Hematopoietic multipotent progenitor cell treated with erythropoietin and hydrocortisone succinate and interleukin-3 and kit ligand, for 8 days (in vitro differentiated cells): ENCODE data around the gene PLEKHG7.
A peak's percentile ranks its signal among the peaks of the same experiment; 100 is the strongest.
"Not testable (repeated sequence)": the region's sequence is repeated elsewhere in the genome, so short reads cannot be mapped to it uniquely, and the experiment has no call there.

Experiments used
- DNase-seq: peaks from one replicate; pipeline ENCODE4 v3.0.0-alpha.2; 2015

PLEKHG7 gene

DNA sequence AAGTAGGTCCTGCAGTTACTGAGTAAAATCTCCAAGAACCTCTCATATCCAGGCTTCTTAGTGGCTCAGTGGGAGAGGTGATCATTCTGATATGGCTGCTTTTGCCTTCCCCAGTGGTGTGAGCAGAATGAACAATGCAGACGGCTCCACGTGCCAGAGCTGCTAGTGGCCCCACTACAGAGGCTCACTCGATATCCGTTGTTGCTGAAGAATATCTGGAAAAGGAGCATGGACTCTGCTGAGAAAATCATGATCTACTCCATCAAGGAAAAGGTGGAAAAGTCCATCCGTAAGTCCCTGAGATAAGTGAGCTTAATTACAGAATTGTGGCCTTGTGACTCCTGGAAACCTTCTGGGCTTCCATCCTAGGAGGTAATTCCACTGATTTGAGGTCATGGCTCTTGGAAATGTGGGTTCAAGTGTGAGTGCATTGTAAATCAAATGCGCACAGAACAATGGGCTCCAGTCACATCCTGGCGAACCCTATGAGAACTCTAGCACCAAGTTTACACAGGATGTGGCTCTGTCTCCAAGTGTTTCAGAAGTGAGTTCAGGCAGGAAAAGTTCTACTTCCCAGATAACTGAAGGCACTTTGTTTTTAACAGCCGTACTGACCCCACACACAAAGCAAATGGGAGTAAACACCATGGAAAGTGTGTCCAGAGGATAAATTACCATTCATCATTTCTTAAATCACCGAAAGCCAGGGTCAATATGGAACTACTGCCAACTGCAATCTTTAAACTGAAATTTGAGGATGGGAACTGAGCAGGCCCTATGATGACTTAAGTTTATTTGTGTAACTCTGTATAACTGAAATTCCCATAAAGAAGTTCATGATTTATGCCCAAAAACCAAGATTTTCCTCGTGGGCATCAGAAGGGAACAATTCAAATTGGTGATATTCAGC, 51.4 kb downstream of the PLEKHG7 start:
- DNase-seq, result no peak

DNA sequence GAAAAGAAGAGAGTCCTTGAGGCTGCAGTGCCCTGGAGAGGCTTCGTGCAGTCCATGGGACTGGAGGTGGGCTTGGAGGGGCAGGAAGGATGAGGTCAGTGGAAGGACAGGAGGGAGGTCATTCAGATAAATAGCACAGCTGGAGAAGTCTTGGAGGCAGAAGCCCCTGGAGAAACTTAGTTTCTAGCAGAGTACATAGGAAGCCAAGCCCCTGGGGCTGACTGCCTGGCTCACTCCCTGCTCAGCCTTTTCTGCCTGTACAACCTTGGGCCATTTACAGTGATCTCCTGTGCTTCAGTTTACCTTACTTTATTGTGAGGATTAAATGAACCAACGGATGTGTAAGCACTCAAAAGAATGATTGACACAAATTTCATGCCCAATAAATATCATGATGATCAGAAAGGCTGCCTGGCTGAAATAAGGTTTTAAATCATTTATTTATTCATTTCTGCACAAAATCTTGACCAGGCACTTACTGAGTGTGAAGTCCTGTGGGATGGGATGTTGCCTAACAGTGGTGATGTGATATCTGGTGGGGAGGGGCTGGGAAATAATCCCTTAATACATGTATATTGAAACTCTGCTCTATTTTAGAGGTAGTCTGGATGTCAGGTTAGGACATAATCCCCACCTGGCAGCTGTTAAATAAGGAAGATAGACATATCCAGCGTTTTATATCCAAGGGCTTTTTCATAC, 54.3 kb downstream of the PLEKHG7 start:
- no peak for DNase-seq

DNA sequence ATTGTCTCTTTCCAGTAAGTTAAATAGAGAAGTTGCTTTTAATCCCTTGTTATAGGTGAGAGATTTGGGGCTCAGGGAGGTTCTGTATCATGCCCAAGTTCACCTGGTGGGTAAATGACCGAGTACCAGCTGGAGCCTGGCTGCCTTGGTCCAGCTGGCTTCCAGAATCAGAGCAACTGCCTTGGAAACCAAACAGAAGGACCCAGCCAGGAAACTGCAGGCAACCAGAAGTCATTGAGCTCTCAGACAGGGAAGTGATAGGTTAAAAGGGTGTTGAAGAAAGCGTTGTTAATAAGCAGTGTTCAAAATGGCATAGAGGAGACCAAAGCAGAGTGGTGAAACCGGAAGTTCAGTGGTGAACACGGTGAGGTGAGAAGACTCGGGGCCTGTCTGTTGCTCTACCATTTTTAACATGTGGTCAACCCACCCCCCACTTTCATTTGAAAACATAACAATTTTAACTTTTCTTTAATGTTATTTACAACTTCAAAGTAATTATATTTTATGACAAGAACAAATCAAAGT, 54.9 kb downstream of the PLEKHG7 start:
- DNase-seq, result no peak

DNA sequence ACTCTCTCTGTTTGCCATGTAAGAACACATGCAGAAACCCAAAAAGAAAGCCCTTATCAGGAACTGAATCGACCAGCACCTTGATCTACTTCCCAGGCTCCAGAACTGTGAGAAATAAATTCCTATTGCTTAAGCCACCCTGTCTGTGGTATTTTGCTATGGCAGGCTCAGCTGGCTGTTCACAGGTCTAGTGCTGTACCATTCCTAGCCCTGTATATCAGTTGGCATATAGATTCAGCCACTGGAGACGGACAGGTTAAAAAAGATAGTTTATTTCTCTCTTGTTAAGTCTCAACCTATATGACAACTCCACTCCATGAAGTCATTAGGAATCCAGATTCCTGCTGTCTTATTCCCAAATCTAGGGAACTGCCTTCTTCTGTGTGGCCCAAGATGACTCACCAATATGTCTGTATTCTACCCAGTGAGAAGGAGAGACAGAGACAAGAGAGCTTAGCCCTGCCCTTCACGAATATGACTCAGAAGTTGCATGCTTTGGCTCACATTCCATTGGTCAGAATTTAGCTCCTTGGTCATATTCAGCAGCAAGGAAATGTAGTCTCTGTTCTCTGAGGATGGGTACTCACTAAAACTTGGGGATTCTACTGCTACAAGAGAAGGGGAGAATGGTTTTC, 57.0 kb downstream of the PLEKHG7 start:
- no peak for DNase-seq

DNA sequence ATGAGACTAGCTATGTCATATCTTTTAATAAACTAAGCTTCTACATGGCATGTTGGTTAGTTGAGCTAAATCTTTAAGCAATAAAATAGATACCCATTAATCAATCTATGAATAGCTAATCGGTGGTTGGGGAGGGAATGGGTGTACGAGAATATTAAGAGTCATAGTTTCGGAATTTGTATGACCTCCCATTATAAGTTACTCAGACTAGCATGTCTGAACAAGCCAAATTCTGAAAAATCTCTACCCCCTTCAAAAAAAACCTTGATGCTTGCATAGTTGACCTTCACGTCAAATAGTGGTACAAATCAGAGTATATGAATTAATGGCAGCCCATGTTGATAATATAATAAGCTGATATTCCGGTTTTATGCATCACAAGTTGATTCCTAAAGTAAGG, 60.0 kb downstream of the PLEKHG7 start:
- DNase-seq, result no peak

DNA sequence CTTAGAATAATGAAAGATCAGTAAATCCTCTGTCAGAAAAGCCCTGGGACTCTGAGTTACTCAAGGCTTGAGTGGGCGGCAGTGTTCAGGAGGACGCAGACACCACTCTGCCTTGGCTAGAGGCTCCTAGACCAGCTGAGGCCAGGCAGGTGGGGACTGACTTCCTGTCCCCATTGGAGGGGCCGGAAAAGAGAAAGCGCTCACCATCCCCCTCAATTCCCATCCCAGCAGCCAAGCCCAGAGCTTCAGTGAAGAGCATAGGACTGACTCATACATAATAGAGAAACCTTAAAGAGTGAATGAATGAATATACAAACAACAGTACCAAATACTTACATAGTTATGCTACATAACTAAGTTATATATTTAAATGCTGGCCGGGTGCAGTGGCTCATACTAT, 62.0 kb downstream of the PLEKHG7 start:
- DNase-seq, result no peak

DNA sequence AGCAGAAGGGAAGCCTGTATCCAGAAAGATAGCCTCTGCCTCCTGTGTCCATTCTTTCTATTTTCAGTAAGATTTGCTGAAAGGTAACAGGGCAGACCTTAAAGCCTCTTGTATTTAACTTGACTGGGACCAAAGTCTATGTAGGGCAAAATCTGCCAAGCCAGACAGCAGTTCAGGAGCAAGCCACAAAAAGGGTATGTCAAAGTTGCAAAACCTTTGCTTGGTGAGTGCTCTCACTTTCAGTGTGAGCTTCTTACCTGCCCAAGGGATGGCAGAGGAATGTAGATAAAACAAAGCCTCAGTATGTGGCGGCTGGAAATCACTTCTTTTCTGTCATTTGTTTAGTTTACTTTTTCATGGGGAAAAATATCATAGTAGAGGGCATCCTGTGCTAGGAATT, 63.1 kb downstream of the PLEKHG7 start:
- DNase-seq, result no peak

DNA sequence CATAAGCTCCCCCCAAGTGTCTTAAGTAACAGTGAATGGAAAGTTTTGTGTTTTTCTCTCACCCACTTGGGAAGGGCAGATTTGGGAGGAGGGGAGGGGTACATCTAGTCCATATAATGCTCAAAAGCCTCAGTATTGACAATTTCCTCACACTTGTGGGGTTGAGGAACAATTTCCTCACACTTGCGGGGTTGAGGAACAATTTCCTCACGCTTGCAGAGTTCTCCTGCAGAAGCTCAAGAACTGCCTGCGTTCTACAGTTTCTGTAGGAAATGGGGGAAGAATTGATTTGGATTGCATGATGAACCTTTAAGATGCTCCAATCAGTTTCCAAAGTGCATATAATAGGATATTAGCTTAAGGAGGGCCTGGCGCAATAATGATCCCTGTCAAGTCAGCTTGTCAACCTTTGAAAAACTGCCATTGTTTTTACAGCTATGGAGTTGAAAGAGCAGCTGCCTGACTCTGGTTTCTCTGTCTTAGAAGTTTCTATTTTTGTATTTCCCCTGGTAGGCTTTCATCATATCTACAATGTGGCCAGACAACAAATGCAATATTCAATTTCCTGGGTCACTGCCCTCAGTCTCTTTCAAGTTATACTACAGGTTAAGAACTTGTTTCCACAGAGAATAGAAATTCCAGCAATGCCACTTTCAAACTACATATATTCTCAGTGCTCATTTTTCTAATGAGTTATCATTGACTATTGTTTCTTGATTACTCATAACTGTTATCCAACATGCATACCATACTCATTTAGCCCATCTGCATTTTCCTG, 66.5 kb downstream of the PLEKHG7 start:
- DNase-seq, result no peak

DNA sequence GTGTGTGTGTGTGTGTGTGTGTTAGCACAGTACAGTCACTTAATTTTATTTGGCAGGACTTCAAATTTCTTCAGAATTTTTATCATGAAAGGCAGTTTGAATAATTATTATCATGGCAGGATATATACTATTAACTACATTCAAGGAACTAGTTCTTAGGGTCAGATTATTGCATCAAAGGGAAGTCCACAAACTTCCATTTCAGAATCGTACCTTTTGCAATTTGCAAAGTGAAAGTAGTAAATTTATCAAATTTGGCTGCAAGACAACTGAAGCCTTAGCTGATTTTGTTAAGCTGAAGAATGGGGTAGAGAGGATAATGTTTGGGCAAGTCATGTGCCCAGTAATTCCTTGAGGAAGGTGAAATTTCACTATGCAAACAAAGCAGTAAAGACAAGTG, 68.2 kb downstream of the PLEKHG7 start:
- DNase-seq, result no peak

DNA sequence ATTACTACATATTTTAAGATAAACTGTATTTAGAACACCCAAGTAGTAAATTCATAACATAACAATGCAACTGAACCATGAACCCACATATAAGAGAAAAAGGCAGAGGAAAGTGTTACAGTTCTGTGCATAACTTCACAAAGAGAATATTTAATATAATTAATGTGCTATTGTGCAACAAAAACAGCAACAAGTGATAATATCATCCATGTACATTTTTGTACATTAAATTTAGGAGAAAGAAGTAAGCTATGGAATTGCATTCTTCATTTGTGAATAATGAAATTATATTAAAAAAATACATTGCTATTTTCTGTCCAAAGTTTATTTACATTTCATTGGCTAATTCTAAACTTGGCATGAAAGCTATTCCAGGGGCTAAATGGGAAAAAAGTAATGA, 72.6 kb downstream of the PLEKHG7 start:
- no peak for DNase-seq

DNA sequence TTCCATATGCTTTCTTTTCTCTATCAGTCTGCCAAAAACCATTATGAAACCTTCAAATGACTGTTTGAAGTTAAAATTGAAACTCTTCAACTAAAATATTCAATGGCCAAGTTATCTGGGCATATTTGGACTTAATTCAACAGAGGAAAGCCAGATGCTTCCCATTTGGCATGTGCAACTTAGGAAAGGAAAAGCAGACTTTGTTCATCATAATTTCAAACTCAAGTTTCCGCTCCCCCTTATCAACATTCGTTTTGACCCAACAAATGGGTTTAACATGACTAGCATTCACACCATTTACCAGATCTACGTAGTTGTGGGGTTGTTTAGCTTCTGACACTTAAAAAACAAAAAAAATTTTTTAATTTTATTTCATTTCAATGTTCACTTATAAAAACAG, 75.7 kb downstream of the PLEKHG7 start:
- DNase-seq, result no peak

DNA sequence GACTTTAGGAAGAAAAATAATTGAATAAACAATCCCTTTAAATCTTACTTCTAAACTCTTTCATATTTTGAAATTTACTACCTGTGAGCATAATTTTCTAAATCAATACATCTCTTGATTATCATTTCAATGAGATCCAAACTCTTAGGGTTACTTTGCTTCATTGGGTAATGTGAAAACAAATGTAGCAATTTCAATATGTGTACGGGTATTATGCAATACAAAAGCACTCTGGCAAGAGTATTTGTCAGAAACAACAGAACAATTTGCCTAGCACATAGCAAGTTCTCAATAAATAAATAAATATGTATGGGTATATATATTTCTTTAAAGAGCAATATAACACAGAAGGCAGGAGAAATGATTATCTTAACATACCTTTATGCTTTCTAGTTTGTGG, 77.1 kb downstream of the PLEKHG7 start:
- no peak for DNase-seq

DNA sequence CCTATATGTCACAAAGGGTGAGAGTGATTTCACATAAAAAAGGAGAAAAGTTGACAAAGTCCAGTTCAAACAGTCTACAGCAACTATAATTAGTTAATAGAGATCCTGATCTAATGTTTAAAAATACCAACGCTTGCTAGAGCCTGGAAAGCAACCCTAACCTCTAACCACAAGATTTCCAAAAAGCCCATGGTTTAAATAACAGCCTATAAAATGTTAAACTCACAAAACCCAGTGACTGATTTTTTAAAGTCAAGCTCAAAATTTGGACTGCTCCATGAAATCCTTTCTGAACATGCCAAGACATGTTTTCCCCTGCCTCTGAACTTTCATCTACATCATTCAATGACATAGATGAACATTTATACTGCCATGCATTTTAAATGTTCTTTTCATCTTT, 81.6 kb downstream of the PLEKHG7 start:
- DNase-seq, result no peak

DNA sequence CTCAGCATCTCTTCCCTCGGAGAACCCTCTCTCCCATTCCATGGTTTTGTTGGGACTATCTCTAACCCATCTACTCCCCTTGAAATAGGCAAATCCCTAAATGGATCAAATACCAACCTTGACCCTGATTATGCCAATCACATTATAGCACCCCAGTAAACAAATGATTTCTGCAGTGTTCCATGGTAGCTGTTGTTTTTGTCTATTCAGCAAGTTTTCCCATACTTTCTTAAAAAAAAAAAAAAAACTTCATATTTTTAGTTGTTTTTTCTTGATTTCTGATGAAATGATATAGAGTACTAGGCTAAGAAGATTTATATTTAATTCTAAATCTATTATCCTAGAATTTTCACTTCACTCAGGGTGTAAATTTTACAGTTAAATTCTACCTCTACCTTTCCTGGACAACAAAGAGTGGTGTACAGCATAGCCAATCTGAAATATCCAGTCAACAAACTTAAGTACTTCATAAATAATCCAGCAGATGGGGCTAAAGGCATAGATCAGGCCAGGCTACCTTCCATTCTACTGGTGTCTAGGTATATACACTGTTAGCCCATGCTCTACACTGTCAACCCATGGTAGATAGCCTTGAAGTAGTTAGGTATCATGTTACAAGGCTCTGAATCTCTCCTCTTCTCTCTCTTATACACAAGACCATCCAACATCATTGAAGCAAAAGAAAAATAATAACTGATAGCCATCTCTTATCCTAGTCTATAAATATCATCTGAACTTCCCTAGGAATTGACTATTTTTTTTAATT, 82.2 kb downstream of the PLEKHG7 start:
- DNase-seq, result peak; percentile 81

DNA sequence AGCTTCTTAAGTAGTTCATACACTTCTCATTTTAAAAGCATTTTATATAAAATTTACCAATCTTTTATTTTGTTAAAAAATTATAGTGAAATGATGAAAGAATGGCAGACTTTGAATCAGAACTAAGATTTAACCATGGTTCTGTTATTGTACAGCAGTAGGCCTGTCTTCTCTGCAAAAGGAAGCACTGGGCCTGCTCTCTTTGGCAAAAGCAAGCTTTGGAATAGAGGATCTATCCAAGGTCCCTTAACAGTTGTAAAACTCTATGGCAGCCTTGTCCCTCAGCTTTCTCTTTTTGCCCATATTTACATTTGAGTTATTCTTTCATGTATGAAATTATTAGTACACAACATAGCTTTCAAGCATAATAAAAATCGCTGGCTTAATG, 82.8 kb downstream of the PLEKHG7 start:
- DNase-seq, result no peak

DNA sequence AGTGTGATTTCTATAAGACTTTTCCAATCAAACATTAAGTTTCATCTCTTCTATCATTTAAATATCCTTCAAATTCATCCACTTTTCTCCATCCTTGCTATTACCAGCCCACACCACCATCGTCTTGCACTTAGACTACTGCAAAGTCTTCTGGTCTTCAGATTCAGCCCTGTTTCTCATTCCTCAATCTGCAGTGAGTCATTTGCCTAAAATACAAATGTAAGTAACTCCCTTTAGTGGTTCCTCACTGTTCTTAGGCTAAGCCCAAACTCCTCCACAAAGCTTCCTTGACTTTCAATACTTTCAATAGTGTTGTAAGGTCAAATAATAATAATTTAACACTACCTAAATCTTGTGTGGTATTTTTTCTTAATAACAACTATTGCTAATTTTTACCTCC, 83.3 kb downstream of the PLEKHG7 start:
- DNase-seq, result no peak

DNA sequence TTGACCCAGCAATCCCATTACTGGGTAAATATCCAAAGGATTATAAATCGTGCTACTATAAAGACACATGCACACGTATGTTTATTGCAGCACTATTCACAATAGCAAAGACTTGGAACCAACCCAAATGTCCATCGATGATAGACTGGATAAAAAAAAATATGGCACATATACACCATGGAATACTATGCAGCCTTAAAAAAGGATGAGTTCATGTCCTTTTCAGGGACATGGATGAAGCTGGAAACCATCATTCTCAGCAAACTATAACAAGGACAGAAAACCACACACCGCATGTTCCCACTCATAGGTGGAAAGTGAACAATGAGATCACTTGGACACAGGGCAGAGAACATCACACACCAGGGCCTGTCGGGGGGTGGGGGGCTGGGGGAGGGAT, 91.6 kb downstream of the PLEKHG7 start:
- DNase-seq, result not testable (repeated sequence)

DNA sequence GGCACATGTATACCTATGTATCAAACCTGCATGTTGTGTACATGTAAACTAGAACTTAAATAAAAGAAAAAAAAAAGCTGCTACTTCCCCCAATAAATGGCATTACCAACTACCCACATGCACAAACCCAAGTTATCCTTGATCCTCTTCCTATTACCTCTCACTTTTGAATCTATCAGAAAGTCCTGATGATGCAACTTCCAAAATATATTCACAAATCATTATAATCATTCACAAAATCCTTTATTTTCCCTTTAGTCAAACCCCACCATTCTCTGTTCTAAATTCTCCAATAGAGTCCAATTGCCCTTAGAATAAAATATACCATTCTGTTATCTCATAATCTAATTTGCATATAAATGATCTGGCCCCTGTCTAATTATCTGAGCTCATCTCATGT, 92.0 kb downstream of the PLEKHG7 start:
- no peak for DNase-seq

DNA sequence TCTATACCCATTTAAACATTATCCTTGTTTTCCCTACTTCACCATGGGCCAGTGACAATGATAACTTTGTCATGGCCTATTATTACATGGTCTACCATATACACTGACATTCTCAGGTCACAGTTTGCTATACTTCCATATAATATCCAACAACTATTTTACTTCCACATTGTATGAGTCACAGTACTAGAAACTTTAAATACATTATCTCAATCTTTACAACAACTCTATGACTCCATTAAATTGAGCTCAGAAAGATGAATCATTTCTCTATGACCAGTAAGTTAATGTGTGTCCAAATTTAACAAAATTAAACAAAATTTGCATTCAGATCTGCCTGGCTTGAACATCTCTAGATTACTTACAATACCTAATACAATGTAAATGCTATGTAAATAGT, 93.9 kb downstream of the PLEKHG7 start:
- DNase-seq, result no peak

DNA sequence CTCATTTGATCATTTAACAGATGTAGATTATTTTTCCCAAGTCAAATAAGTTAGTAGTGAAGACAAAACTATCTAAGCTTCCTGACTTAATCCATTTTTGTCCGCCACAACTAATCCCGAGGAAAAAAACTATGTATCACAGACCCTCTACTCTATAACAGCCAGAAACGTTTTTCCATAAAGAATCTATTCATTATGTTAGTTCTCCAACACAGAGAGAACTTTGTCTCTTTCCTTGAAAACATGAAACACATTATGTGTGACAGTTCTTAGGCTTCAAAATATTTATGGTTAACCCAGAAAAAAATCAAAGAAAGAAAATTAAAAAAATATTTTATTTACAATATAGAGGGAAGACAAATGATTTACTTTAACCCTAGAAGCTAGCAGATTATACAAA, 100.1 kb downstream of the PLEKHG7 start:
- no peak for DNase-seq

DNA sequence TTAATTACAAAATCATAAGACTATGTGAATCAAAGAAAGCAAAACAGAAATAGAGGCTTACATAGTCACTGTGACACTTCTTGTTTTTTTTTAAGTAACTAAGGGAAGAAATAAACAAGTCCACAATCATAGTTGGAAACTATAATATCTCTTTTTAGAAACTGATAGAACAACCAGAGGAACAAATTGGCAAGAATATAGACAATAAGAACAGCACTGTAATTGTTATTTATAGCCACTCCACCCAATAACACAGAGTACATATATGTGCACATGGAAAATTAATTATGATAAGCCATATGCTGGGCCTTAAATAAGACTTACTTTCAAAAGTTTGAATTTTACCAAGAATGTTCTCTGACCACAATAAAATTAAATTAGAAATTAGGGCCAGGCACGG, 101.1 kb downstream of the PLEKHG7 start:
- no peak for DNase-seq

DNA sequence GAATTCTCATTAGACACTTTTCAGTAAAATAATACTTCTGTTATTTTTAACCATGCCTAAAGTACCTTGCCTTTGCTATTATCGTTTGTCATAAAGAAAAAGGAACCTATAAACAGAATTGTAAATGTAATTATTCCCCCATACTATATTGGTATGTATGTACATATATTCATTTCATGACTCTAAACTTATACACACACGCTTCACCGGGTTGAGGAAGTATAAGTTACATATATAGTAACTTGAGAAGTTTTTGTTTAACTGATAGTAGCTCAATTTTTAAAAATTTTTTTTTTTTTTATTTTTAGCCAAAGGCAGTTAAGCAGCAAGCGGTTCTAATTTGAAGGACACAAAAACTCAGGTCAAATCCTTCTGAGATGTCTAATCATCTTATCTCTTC, 107.6 kb downstream of the PLEKHG7 start:
- DNase-seq, result no peak
